Epithelial cell of proximal tubule (primary cell): ENCODE results near the gene AFAP1L1. TPM values are rescaled to one million over a fixed set of nuclear protein-coding genes. Genes with fewer than 3 reads are reported as not detected.

Experiments used
- DNase-seq: peaks from one replicate; pipeline ENCODE4 v3.0.0-alpha.2; 2011; ENCODE audit warnings: low read depth
- H3K4me3 ChIP-seq: 2 replicates; pipeline ENCODE4 v1.5.1; 2011; ENCODE audit warnings: low read depth, mild to moderate bottlenecking, low read length
- CTCF ChIP-seq: conservative IDR thresholded peaks from 2 replicates; pipeline ENCODE4 v1.5.1; 2012; ENCODE audit warnings: low read depth, mild to moderate bottlenecking, low read length
- total RNA-seq: library from RNA; depleted of rRNA; stranded (reverse); fragments of >200 nt; gene quantifications from 2 replicates; pipeline ENCODE4 v1.2.3, GENCODE V29; 2015

The AFAP1L1 gene
- total RNA-seq, 1 donor from 2014 or later = 17.2 TPM

DNA sequence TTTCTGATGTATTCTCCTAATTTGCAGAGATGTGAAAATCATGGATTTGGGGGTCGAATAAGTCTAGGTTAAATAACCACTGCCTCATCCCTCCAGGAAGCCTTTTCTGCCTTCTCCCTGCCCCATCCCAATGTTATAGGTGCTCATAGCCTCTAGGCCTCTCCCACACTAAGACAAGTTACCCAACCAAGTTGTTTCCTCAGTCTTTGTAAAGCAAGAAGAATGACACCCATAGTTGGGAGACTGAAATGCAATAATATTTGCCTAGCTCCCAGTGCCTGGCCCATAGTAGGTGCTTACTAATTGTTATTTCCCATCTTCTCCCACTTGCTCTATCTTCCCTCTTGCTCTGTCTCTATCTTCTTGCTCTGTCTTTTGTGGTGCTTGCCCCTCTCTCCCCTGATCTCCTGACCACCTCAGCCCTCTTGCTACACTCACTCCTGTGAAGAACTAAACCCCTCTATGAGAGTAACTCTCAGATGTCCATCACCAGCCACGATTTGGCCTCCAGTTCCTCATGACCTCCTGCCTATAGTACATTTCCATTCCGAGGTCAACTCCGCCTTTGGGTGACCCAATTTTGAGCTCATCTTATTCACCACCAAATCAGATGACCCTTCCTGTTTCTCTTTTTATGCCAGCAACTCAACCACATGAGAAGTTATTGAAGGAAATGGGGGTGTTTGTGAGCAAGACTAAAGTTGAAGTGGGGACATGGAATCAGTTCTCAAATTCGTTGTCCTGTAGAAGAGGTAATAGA lies 7.0 kb downstream of the AFAP1L1 start:
- DNase-seq = no peak
- no peak overlapping the region for H3K4me3 ChIP-seq
- TF ChIP-seq CTCF = no peak

DNA sequence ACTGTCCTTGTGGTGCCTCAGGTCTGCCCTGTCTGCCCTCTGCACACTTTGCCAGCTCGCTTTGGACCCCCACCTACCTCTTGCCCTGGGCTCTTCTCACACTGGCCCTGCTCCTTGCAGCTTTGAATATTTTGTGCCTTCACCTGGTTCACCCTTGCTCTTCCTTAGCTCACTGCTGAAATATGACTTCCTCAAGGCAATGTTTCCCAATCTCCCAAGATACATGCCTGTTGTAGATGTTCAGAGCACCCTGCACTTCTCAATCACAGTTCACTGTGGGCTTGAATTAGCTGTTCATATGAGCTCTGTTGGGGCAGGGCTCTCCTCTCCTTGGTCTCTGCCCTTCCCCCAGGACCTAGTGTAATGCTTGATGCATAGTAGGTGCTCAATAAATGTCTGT lies 8.0 kb downstream of the AFAP1L1 start:
- TF ChIP-seq CTCF = no peak
- no peak overlapping the region for H3K4me3 ChIP-seq
- DNase-seq = no peak

DNA sequence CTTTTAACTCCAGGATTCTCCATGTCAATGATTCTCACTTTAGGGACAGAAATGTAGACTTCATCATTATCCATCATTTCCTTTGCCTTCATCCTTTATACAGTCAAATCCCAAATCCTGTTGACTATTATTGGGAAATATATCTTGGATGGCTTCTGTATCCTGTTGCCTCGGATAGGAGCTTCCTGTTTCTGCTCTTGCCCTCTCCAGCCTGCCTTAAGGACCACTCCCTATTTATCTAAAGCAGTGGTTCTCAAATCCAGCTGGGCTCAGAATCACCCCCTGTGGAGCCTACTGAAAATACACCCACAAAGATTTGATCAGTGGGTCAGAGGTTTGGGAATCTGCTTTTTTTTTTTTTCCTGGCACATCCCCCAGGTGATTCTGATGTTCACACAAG lies 8.5 kb downstream of the AFAP1L1 start:
- no peak for TF ChIP-seq CTCF
- DNase-seq = no peak
- H3K4me3 ChIP-seq = no peak overlapping the region

DNA sequence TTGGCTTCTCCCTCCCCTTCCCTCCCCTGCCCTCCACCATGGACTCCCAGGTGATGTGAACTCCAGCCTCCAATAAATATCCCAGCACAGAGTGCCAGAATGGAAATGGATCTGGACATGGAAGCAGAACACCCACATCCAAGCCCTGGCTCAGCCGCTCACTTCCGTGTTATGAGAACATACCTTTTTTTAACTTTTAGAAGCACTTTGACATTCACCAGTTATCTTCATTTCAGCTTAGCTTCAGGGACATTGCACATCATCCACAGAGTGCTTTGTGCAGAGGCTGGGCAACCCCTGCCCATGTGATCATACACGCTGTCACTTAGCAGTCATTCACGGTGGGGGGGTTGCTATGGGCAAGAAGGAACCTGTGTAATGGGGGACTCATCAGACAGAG lies 9.1 kb downstream of the AFAP1L1 start:
- DNase-seq = no peak
- H3K4me3 ChIP-seq = no peak overlapping the region
- no peak for TF ChIP-seq CTCF

DNA sequence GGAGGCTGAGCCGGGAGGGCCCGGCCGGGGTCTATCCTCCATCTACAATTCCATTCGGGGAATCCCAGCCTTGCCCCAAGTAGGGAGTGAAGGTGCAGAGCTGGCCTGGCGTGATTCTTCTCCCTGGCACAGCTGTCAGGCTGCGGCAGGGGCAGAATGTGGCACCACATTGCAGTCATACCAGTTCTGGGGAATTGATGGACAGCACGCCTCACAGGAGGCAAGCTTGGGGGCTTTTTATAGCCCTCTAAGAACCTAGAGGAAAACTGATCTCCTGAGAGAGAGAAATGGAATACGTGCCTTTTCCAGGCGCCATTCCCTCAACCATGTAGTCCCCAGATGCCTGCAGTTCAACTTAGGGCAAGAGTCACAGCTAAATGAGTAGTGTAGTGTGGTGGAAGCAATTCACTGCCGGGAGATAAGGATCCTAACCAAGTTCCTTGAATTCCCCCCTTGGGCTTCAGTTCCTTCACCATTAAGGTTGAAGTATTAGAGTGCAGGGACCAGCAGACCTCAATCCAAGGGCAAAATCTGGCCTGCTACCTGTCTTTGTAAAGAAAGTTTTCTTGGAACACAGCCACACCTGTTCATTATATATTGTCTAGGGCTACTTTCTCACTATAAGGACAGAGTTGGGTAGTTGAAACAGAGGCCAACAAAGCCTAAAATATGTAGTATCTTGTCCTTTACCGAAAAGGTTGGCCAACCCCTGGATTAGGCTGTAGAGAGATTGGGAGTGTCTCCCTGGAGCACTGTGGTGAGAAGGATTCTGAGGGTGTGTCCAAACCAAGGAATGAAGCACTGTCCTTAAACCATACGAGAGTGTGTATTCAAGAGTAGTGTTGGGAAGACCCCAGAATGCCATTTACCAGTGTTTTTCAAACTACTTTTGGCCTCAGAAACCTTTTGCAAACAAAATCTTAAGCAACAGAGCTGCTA lies 10.6 kb downstream of the AFAP1L1 start:
- TF ChIP-seq CTCF = no peak
- no peak overlapping the region for H3K4me3 ChIP-seq
- no peak for DNase-seq

- TF ChIP-seq CTCF = no peak
- DNase-seq = no peak
Measured at GRCh38 chr5:149282966-149283332, 11.3 kb downstream of the AFAP1L1 start.

More at GRCh38 chr5:149282966-149283332, 11.3 kb downstream of the AFAP1L1 start:
- H3K4me3 ChIP-seq = no peak overlapping the region
